ENCODE measurements around the gene HSDL2. TPM values are rescaled to one million over a fixed set of nuclear protein-coding genes. Genes with fewer than 3 reads are reported as not detected.

Gene HSDL2
- 10 to 100 TPM; 17.3 to 58.8 (median 30.7) TPM for total RNA-seq

GRCh38 chr9:112380102-112380824 is at the start of gene HSDL2:
Gene HSDL2, plus strand, starts transcription at chr9:112380108. Its CDS starts 56 bp downstream, at chr9:112380164.
- Histone ChIP-seq H3K4me1 (replicated peaks in 1 of 2) (peaks cover 9 to 22% of the 10 kb centered on the region in 2 donors), H3K27ac (peak within 1 kb of the TSS; percentile 88 to 90), H3K4me3 (peak within 1 kb of the TSS; percentile 62 to 94 (median 78))
- peak in 7 of 8 experiments; percentile 48 to 69 (median 65) for ATAC-seq (replicated peaks in 6 of 8)
- 0 to 3% (median 0%) methylated on average over 1 to 18 of the region's 43 CpGs; no CpG with 5 or more reads in 1 of the 10 experiments for WGBS, 10 experiments
- in situ Hi-C loops (cut with MboI; ENCODE audit: low pct_unique_long_range_greater_than_20kb in 2 of 9, low sequenced_read_pairs in 9 of 9, unreplicated experiment in 9 of 9), result loop anchor here in 1 of 9 experiments (10.0 kb wide), 1 partner anchor 65 kb away; no protein-coding TSS in a partner anchor

GRCh38 chr9:112331674-112331952 is 48.3 kb upstream of the HSDL2 start:
- in situ Hi-C loops (cut with MboI; ENCODE audit: low pct_unique_long_range_greater_than_20kb in 2 of 9, low sequenced_read_pairs in 9 of 9, unreplicated experiment in 9 of 9), result no loop called here
- Histone ChIP-seq H3K4me3 (peak overlapping the region; percentile 79 to 96 (median 87)), H3K27ac (no peak overlapping the region), H3K4me1 (replicated peaks in 1 of 2) (peaks cover 0 to 14% of the 10 kb centered on the region in 2 donors)
- no peak for ATAC-seq (replicated peaks in 6 of 8)
- WGBS, 10 experiments, result 10 to 98% (median 29%) methylated on average over 1 to 4 of the region's 4 CpGs

DNA sequence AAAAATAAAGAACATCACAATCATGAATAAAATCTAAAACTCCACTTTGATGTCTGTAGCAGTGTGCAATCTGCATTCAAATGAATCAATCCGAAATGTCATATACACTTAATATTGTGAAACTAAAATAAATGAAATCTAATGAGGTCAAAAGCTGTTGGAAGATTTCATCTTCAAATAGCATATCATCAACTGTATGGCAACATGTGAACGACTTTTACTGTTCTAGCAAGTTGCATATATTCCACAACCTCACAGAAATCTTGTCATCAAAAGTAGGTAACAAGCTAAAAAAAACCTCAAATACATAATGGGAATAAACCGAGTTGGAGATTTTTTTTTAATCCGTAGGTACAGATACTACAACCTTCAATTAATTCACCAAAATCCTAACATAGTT is 47.7 kb upstream of the HSDL2 start:
- in situ Hi-C loops (cut with MboI; ENCODE audit: low pct_unique_long_range_greater_than_20kb in 2 of 9, low sequenced_read_pairs in 9 of 9, unreplicated experiment in 9 of 9), result no loop called here
- ATAC-seq (replicated peaks in 6 of 8), result no peak
- WGBS, 10 experiments, result 0 to 16% (median 0%) methylated on average over 1 to 4 of the region's 4 CpGs; no CpG with 5 or more reads in 1 of the 10 experiments
- peak overlapping the region; percentile 79 to 96 (median 87) for H3K4me3 ChIP-seq
- H3K27ac ChIP-seq, result no peak overlapping the region
- H3K4me1 ChIP-seq (replicated peaks in 1 of 2), result peaks cover 0 to 14% of the 10 kb centered on the region in 2 donors

GRCh38 chr9:112332674-112332976 is 47.3 kb upstream of the HSDL2 start:
- H3K4me3 ChIP-seq, result peak overlapping the region; percentile 79 to 96 (median 87)
- in situ Hi-C loops (cut with MboI; ENCODE audit: low pct_unique_long_range_greater_than_20kb in 2 of 9, low sequenced_read_pairs in 9 of 9, unreplicated experiment in 9 of 9), result no loop called here
- WGBS, 10 experiments, result 0 to 18% (median 0%) methylated on average over 2 to 10 of the region's 19 CpGs; no CpG with 5 or more reads in 1 of the 10 experiments
- H3K4me1 ChIP-seq (replicated peaks in 1 of 2), result peaks cover 0 to 14% of the 10 kb centered on the region in 2 donors
- no peak for ATAC-seq (replicated peaks in 6 of 8)
- H3K27ac ChIP-seq, result peak overlapping the region; percentile 88 to 89

- WGBS, 10 experiments, result 0% methylated on average over 1 to 17 of the region's 90 CpGs; no CpG with 5 or more reads in 7 of the 10 experiments
- in situ Hi-C loops (cut with MboI; ENCODE audit: low pct_unique_long_range_greater_than_20kb in 2 of 9, low sequenced_read_pairs in 9 of 9, unreplicated experiment in 9 of 9), result no loop called here
- ATAC-seq (replicated peaks in 6 of 8), result peak; percentile 68 to 85 (median 80)
- peak within 1 kb of the TSS; percentile 79 to 96 (median 87) for H3K4me3 ChIP-seq
- peaks cover 0 to 14% of the 10 kb centered on the region in 2 donors for H3K4me1 ChIP-seq (replicated peaks in 1 of 2)
- peak within 1 kb of the TSS; percentile 88 to 89 for H3K27ac ChIP-seq
These were observed 46.8 kb upstream of the HSDL2 start, which contains the start of gene PTBP3 for GRCh38 chr9:112332977-112333638. Gene PTBP3, minus strand, starts transcription at chr9:112333619. Its CDS starts 35,754 bp downstream, at chr9:112297865.

GRCh38 chr9:112333639-112334431 is 46.1 kb upstream of the HSDL2 start:
- WGBS, 10 experiments, result 0 to 39% (median 0%) methylated on average over 1 to 15 of the region's 72 CpGs; no CpG with 5 or more reads in 4 of the 10 experiments
- in situ Hi-C loops (cut with MboI; ENCODE audit: low pct_unique_long_range_greater_than_20kb in 2 of 9, low sequenced_read_pairs in 9 of 9, unreplicated experiment in 9 of 9), result no loop called here
- Histone ChIP-seq H3K4me3 (peak overlapping the region; percentile 79 to 96 (median 87)), H3K4me1 (replicated peaks in 1 of 2) (peaks cover 0 to 14% of the 10 kb centered on the region in 2 donors), H3K27ac (peak overlapping the region; percentile 88 to 89)
- ATAC-seq (replicated peaks in 6 of 8), result peak; percentile 69 to 92 (median 90)

DNA sequence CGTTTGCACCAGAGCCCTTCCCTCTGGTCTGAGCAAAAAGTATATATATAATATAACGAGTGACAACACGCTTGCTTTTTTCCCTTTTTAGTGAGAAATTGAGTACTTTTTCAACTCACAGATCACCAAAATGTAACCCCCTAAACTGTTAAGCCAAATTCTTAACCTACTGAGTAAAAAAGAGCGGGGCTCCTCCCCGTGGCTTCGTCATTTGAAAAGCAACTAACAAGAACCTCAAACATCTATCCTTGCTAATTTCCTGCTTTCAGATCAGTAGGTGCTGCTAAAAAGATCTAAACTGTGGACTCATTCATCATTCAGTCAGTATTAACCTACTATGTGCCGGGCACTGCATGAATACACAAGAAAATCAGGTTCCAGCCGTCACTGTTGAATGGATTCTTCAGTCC is 45.5 kb upstream of the HSDL2 start:
- in situ Hi-C loops (cut with MboI; ENCODE audit: low pct_unique_long_range_greater_than_20kb in 2 of 9, low sequenced_read_pairs in 9 of 9, unreplicated experiment in 9 of 9), result no loop called here
- 0 to 73% (median 25%) methylated on average over 1 to 8 of the region's 8 CpGs for WGBS, 10 experiments
- H3K4me1 ChIP-seq (replicated peaks in 1 of 2), result peaks cover 0 to 14% of the 10 kb centered on the region in 2 donors
- H3K27ac ChIP-seq, result no peak overlapping the region
- no peak for ATAC-seq (replicated peaks in 6 of 8)
- H3K4me3 ChIP-seq, result peak overlapping the region; percentile 79 to 96 (median 87)

DNA sequence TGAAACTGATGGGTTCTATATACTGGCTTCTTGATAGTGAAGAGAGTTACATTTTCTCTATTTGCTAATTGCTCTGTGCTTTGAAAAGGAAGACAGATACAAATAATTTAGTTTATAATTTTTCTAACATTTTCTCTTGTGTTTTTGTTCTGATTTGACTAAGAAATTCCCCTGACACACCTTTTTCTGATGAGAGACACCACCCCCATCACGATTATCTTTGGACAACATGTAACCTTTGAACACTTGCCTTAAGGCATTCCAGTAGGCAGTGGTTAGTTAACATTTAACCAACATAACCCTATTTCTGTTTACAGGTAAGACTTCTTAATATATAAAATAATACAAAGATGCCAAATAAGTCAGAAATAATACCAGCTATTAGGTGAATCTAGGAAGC is 42.4 kb upstream of the HSDL2 start:
- 33 to 91% (median 64%) methylated on average over 1 of the region's 1 CpG; no CpG with 5 or more reads in 2 of the 10 experiments for WGBS, 10 experiments
- ATAC-seq (replicated peaks in 6 of 8), result no peak
- in situ Hi-C loops (cut with MboI; ENCODE audit: low pct_unique_long_range_greater_than_20kb in 2 of 9, low sequenced_read_pairs in 9 of 9, unreplicated experiment in 9 of 9), result no loop called here
- H3K4me3 ChIP-seq, result no peak overlapping the region
- no peak overlapping the region for H3K27ac ChIP-seq
- no peaks in the 10 kb centered on the region for H3K4me1 ChIP-seq (replicated peaks in 1 of 2)

GRCh38 chr9:112338561-112338960 is 41.3 kb upstream of the HSDL2 start:
- in situ Hi-C loops (cut with MboI; ENCODE audit: low pct_unique_long_range_greater_than_20kb in 2 of 9, low sequenced_read_pairs in 9 of 9, unreplicated experiment in 9 of 9), result no loop called here
- H3K27ac ChIP-seq, result no peak overlapping the region
- ATAC-seq (replicated peaks in 6 of 8), result peak in 2 of 8 experiments; percentile 40 to 65
- no peaks in the 10 kb centered on the region for H3K4me1 ChIP-seq (replicated peaks in 1 of 2)
- WGBS, 10 experiments, result 7 to 83% (median 71%) methylated on average over 1 to 3 of the region's 3 CpGs; no CpG with 5 or more reads in 1 of the 10 experiments
- H3K4me3 ChIP-seq, result no peak overlapping the region

GRCh38 chr9:112339886-112340285 is 40.0 kb upstream of the HSDL2 start:
- no peak overlapping the region for H3K27ac ChIP-seq
- H3K4me1 ChIP-seq (replicated peaks in 1 of 2), result no peaks in the 10 kb centered on the region
- ATAC-seq (replicated peaks in 6 of 8), result no peak
- no peak overlapping the region for H3K4me3 ChIP-seq
- 83 to 100% (median 100%) methylated on average over 1 to 3 of the region's 3 CpGs; no CpG with 5 or more reads in 1 of the 10 experiments for WGBS, 10 experiments
- in situ Hi-C loops (cut with MboI; ENCODE audit: low pct_unique_long_range_greater_than_20kb in 2 of 9, low sequenced_read_pairs in 9 of 9, unreplicated experiment in 9 of 9), result no loop called here

DNA sequence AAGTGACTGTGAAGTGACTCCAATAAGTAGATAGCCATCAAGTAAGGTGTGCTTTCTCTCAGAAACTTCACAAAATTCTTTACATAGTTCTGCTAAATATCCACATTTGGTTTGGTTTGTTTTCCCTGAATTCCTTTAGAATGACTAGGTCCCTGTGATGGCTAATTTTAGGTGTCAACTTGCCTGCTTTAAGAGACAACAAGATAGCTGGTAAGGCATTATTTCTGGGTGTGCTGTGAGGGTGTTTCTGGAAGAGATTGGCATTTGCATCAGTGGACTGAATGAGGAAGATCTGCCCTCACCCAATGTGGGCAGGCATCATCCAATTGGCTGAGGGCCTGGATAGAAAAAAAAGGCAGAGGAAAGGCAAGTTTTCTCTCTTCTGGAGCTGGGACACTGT is 38.2 kb upstream of the HSDL2 start:
- in situ Hi-C loops (cut with MboI; ENCODE audit: low pct_unique_long_range_greater_than_20kb in 2 of 9, low sequenced_read_pairs in 9 of 9, unreplicated experiment in 9 of 9), result no loop called here
- H3K27ac ChIP-seq, result no peak overlapping the region
- peak in 1 of 8 experiments; percentile 28 for ATAC-seq (replicated peaks in 6 of 8)
- H3K4me1 ChIP-seq (replicated peaks in 1 of 2), result no peaks in the 10 kb centered on the region
- no peak overlapping the region for H3K4me3 ChIP-seq

GRCh38 chr9:112348257-112349007 is 31.5 kb upstream of the HSDL2 start:
- H3K4me1 ChIP-seq (replicated peaks in 1 of 2), result no peaks in the 10 kb centered on the region
- H3K4me3 ChIP-seq, result no peak overlapping the region
- peak in 3 of 8 experiments; percentile 72 to 94 (median 92) for ATAC-seq (replicated peaks in 6 of 8)
- in situ Hi-C loops (cut with MboI; ENCODE audit: low pct_unique_long_range_greater_than_20kb in 2 of 9, low sequenced_read_pairs in 9 of 9, unreplicated experiment in 9 of 9), result no loop called here
- WGBS, 10 experiments, result 0 to 84% (median 79%) methylated on average over 1 to 17 of the region's 19 CpGs; no CpG with 5 or more reads in 1 of the 10 experiments
- no peak overlapping the region for H3K27ac ChIP-seq

Data from motor neuron (in vitro differentiated cells).